ENCODE results near the gene HIP1R. TPM values are rescaled to one million over a fixed set of nuclear protein-coding genes. Genes with fewer than 3 reads are reported as not detected.

The HIP1R gene
- polyA plus RNA-seq, 1 experiment = 12.8 TPM

DNA sequence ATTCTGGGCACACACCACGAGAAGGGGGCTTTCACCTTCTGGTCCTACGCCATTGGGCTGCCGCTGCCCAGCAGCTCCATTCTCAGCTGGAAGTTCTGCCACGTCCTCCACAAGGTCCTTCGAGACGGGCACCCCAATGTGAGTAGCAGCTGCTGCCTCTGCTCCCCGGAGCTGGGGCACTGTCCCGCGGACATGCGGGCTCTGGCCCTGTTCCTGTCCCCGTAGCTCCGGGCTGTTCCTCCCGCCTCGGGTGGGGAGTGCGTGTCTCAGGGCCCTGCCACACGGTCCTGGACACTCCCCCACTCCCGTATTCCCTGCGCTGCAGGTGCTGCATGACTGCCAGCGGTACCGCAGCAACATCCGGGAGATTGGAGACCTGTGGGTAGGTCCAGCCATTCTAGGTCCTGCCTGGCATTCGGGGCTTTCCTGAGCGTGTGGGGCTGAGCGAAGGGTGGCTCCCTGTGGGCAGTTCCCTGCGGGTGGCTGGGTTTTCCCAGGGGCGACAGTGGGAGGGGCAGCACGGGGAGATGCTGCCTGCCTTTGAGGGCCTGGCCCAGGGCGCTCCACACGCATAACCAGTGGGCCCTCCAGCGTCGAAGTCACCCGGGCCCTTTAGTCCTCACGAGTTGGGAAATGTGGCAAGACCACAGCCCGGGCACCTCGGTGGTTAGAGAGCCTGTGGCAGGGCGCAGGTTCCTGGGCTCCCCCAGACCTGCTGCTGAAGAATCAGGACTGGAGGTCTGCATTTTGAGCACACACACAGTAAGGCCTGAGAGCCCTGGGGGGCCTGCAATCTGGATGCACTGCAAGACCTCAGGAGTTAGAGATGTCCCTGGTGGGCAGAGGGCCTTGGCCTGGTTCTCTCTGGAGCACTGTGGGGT is 13.5 kb downstream of the HIP1R start:
- ChIA-PET CTCF (interaction anchor here (5.3 kb wide), 1 partner anchor 11 kb away, joined by 21 read pairs; no protein-coding TSS in a partner anchor), POLR2A (no interaction called here)
- H3K27me3 ChIP-seq (ENCODE audit: control insufficient read depth, insufficient read depth, low read length) = no peaks in the 10 kb centered on the region
- DNase-seq (ENCODE audit: low read depth) = no peak
- TF ChIP-seq, protein P1, sequence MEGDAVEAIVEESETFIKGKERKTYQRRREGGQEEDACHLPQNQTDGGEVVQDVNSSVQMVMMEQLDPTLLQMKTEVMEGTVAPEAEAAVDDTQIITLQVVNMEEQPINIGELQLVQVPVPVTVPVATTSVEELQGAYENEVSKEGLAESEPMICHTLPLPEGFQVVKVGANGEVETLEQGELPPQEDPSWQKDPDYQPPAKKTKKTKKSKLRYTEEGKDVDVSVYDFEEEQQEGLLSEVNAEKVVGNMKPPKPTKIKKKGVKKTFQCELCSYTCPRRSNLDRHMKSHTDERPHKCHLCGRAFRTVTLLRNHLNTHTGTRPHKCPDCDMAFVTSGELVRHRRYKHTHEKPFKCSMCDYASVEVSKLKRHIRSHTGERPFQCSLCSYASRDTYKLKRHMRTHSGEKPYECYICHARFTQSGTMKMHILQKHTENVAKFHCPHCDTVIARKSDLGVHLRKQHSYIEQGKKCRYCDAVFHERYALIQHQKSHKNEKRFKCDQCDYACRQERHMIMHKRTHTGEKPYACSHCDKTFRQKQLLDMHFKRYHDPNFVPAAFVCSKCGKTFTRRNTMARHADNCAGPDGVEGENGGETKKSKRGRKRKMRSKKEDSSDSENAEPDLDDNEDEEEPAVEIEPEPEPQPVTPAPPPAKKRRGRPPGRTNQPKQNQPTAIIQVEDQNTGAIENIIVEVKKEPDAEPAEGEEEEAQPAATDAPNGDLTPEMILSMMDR (IDR thresholded peaks at IDR 0.05; ENCODE audit: insufficient read depth, low read depth, low read length) = no peak
- H3K36me3 ChIP-seq (ENCODE audit: control insufficient read depth, insufficient read depth, low read length) = no peaks in the 10 kb centered on the region; the same call in 1 of the 2 replicates
- no peak overlapping the region for H3K4me3 ChIP-seq (ENCODE audit: low read depth, low read length)

- no peak for DNase-seq (ENCODE audit: low read depth)
- ChIA-PET POLR2A (no interaction called here), CTCF (interaction anchor here (5.3 kb wide), 1 partner anchor 10 kb away, joined by 21 read pairs; no protein-coding TSS in a partner anchor)
- TF ChIP-seq, protein P1 (IDR thresholded peaks at IDR 0.05; ENCODE audit: insufficient read depth, low read depth, low read length) = no peak
- no peaks in the 10 kb centered on the region; the same call in 1 of the 2 replicates for H3K36me3 ChIP-seq (ENCODE audit: control insufficient read depth, insufficient read depth, low read length)
- H3K4me3 ChIP-seq (ENCODE audit: low read depth, low read length) = no peak overlapping the region
- H3K27me3 ChIP-seq (ENCODE audit: control insufficient read depth, insufficient read depth, low read length) = no peaks in the 10 kb centered on the region
Measured at GRCh38 chr12:122849352-122850047, 14.2 kb downstream of the HIP1R start.

DNA sequence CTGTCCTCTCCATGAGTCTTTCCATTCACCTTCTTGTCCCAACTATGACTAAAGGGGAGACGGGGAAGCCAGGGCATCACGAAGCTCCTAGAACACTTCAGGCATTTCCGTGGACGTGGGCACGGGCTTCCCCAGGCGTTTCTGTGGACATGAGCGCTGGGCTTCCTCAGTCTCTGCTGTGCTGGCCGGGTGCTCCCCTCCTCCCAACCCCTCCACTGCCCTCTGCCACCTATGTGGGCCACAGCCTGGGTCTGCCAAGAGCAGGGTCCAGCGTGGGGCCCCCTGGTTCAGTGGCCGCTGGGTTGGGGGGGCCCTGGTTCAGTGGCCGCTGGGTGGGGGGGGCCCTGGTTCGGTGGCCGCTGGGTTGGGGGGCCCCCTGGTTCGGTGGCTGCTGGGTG is 14.8 kb downstream of the HIP1R start:
- Histone ChIP-seq H3K27me3 (ENCODE audit: control insufficient read depth, insufficient read depth, low read length) (no peaks in the 10 kb centered on the region), H3K4me3 (ENCODE audit: low read depth, low read length) (no peak overlapping the region), H3K36me3 (ENCODE audit: control insufficient read depth, insufficient read depth, low read length) (no peaks in the 10 kb centered on the region; the same call in 1 of the 2 replicates)
- no peak for DNase-seq (ENCODE audit: low read depth)
- POLR2A ChIA-PET = no interaction called here
- TF ChIP-seq, protein P1 (IDR thresholded peaks at IDR 0.05; ENCODE audit: insufficient read depth, low read depth, low read length) = no peak
- CTCF ChIA-PET = interaction anchor here (5.3 kb wide), 1 partner anchor 10 kb away, joined by 21 read pairs; no protein-coding TSS in a partner anchor

DNA sequence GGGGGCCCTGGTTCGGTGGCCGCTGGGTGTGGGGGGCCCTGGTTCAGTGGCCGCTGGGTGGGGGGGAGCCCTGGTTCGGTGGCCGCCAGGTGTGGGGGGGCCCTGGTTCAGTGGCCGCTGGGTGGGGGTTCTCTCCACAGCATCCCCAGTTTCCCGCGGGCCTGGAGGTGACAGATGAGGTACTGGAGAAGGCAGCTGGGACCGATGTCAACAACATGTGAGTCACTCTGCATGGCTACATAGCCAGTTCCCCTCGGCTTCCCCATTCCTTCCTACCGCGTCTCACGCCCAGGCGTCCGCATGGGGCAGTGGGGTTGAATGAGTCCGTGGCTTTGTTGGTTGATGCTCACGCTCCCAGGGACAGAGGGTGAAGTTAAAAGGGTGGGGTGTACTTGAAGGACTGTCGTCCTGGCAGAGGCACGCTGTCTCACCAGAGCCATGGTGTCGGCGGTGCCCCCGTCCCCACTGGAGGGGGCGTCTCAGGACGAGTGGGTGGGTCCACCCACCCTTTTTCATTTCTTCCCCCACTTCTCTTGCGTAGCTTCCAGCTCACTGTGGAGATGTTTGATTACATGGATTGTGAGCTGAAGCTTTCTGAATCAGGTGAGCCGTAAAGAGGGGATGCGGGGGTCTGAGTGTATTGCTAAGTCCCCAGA is 15.6 kb downstream of the HIP1R start:
- CTCF ChIA-PET = no interaction called here
- POLR2A ChIA-PET = no interaction called here

More for the DNA sequence above, 15.6 kb downstream of the HIP1R start:
- Histone ChIP-seq H3K27me3 (ENCODE audit: control insufficient read depth, insufficient read depth, low read length) (no peaks in the 10 kb centered on the region), H3K4me3 (ENCODE audit: low read depth, low read length) (no peak overlapping the region), H3K36me3 (ENCODE audit: control insufficient read depth, insufficient read depth, low read length) (no peaks in the 10 kb centered on the region; the same call in 1 of the 2 replicates)
- TF ChIP-seq, protein P1 (IDR thresholded peaks at IDR 0.05; ENCODE audit: insufficient read depth, low read depth, low read length) = no peak
- DNase-seq (ENCODE audit: low read depth) = no peak
